GM19025 (cell line): ENCODE data around the gene NPTX1.

Source experiments
- ATAC-seq: cut with Tn5 transposase; IDR thresholded peaks from one replicate; pipeline ENCODE4 v1.9.1; 2021; ENCODE audit warnings: mild to moderate bottlenecking, low read depth, moderate library complexity; ENCODE audit not compliant: unreplicated experiment

The NPTX1 gene

DNA sequence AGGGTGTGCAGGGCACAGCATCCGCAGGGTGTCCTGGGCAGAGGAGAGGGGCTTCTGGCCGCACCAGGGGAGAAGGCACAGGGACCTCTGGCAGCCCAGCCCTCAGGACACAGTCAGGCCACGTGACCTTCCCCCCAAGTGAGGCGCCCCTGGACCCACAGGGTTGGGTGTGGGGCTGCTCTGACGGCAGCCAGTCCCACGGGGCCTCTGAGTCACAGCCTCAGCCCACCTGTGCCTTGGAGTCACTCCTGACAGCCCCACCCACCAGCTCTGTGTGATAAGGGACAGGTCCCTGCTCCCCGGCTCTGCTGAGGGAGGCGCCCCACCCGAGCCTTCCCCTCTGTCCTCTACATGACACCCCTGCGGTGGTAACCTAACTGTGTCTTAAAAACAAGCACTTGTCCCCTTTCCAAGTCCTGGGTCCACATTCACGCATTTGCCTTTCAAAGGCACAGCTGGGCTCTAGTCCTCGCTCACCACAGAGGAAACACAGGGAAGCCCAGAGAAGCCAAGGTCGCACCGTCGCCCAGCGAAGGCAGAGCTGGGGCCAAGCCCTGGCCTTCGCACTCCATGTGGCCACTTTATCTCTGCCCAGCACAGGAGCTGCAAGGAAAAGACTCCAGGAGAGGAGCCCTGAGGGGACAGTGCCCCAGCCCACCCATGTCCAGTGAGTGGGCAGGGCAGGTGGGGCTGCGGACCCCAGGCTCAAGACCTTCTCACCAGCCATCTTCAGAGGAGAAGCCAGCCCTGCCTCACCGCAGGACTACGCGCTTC lies 5.1 kb upstream of the NPTX1 start:
- ATAC-seq: no peak

DNA sequence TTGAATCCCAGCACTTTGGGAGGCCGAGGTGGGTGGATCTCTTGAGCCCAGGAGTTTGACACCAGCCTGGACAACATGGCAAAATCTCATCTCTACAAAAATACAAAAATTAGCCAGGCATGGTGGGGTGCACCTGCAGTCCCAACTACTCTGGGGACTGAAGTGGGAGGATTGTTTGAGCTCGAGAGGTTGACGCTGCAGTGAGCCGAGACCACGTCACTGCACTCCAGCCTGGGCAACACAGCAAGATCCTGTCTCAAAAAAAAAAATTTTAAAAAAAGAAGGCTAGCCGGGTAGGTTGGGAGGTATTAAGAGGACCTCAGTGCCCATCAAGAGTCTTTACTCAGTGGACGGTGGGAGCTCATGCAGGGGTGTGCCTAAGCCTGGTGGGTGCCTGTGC lies 3.8 kb upstream of the NPTX1 start:
- ATAC-seq: no peak

DNA sequence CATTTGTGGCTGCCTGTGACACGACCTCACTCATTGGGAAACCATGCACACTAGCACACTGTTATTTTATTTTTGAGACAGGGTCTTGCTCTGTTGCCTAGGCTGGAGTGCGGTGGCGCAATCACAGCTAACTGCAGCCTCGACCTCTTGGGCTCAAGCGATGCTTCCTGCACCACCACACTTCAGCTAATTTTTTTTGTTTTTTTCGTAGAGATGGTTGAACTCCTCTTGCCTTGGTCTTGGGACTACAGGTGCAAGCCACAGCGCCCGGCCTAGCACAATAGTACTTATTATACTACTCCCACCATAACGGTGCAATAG lies 2.8 kb upstream of the NPTX1 start:
- no peak for ATAC-seq

DNA sequence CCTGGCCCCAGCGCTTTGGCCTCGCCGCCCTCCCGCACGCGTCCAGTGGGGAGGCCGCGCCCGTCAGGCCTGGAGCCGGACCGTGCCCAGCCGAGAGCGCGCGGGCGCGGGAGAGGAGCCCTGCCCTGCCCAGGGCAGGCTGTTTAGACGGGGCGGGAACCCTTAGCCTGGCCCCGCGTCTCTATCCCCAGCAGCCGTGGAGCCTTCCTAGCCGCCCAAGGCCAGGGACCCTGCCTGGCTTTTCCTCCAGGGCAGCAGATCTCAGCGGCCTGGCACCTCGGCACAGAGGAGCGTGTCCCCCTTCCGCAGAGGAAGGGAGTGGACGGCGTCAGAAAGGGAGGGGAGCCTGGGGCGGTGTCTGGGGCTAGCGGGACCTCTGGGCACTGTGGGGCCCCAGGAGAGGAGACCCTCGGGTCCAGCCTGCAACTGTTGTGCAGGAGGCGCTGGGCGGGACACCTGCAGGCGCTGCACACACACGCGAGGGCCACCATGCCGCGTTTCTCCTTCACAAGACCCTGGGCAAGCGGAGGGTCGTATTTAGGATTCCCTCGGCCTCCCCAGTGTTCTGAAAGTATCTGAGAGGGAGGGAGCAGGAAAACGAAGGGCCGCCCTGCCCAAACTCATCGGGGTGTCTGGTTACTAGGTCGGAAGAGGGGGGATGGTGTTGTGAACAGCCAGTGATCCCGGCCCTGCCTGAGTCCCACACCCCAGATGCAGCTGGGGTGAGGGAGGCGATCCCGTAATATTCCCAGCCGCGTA lies 2.3 kb upstream of the NPTX1 start:
- ATAC-seq: no peak

DNA sequence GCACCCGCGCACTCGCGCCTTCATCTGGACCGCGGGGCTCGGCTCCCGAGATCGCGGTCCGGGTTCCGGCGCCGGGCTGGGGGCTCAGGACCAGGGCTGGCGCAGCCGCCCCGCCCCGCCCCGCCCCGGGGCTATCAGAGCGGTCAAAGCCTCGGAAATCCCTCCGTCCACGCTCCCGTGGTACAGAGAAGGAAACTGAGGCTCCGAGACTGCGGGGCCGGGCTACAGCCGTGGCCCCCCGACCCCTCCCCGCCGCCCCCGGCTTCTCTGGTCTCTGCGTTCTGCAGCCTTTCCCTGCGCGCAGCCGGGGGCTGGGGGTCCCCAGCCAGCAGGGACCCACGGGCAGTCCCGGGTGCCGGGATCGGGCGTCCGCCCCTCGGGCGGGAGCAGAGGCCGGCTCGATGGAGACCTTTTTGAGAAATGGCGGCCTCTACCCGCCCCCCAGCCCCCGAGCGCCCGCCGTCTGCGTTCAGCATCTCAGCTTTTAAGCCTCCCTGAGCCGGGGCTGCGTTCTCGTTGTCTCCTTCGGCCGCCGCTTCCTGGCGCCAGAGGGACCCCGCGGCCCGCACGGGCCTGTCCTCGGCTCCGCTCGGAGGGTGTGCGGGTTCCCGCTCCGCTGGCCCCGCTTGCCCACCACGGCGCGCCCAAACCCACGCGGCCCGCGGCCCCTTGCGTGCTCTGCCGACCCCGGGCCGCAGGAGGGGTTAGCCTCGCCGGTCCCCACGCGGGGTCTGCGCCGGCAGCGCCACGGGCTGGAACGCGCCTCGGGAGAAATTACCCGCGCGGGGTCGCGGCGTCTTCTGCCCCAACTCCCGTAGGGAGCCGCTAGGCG lies 1.5 kb upstream of the NPTX1 start:
- no peak for ATAC-seq

DNA sequence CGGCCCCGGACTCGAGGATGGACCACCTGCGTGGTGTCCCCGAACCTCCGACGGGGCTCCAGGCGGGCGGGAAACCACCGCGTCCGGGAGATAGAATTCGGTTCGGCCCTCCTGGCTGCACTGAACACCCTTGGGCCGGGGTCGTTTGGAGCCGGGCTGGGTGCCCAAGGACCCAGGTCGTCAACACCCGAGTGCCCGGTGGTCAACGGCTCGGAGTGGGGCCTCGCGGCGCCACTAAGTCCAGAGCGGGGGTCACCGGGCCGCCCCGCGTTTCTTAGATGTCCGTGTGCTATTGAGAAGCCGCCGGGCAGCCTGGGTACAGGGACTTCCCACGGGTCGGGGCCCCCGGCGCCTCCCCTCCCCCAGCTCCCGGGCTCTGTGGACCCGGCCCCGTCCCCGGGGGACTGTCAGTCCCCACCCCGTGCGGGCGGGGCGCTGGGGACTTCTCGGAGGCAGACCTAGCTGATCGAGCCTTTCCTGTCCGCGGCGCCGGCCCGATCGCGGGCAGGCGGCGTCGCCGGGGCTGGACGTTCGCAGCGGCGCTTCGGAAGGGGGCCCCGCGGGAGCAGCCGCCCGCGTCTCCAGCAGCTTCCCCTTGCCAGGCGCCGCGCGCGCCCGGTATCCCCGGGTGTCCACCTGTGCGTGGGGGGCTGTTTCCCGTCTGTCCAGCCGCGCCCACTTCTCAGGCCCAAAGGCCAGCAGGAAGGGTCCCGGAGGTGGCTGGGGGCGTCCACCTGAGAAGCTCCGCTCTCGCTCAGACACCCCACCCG lies 655 bp upstream of the NPTX1 start:
- no peak for ATAC-seq

DNA sequence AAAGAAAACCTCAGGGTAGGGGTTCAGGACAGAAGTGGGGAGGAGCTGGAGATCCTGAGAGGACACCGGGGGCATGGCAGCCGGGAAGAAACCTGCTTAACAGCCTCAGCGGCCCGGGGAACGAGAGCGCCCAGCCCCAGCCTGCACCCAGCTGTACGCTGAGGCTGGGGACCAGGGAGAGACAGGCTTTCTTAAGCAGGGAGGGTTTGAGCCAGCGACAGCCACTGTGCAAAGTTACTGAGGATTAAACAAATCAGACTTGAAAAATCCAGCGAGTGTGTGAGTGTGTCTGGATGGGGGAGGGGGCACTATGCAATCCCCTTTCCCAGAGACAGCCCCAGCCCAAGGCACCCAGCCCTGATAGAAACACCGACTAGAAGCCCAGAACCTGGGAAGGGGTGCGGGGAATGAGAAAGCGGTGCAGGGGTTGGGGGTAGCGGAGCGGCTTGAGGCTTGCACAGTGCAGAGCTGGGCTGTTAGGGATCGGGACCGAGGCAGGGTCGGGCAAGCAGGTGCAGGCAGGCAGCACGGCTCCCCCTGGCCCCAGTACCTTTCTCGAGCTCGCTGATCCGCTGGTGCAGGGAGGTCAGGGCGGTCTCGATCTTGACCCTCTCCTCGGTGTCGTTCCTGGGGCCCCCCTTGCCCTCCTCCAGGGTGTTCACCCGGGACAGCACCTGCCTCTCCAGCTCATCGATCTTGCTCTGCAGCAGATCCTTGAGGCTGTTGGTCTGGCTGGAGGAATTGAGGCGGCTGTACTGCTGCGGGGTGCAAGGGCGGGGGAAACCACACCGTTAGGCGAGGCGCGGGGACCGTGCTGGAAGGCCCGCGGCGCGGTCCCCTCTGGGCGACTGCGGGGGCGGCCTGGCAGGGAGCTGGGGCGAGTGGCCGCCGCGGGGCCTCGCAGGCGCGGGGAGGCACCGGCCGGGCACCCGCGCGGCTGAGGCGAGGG lies 1.2 kb downstream of the NPTX1 start:
- ATAC-seq: no peak

DNA sequence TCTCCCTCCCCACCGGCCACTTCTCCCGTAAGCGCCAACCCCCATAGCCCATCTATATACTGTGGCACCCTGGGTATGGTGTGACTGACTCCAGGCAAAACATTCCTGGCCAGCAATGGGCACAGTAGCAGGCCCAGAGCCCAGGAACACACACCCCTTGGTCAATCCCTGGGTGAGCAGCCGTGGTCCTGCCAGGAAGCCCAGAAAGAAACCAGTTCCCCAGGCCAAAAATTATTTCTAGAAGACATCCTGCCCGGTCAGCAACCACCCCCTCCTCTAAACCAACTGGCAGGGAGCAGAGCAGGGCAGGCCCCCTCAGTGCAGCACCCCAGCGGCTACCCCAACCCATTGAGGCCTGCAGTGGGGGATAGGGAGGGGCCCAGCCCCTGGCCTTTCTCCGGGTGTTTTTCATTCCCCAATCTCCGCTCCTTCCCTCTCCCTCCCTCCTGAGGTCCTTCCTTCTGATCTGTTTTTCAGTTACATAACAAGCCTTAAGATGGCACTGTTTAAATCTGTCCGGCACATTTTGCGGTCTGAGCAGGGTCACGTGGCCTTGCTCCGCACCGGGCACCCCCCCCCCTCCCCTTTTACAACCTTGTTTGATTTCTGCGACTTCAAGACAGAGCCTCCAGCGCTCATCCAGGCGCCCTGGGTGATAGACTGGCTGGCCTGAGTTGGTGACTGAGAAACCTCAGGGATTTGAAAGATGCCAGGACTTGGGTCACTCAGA lies 2.0 kb downstream of the NPTX1 start:
- ATAC-seq: no peak

DNA sequence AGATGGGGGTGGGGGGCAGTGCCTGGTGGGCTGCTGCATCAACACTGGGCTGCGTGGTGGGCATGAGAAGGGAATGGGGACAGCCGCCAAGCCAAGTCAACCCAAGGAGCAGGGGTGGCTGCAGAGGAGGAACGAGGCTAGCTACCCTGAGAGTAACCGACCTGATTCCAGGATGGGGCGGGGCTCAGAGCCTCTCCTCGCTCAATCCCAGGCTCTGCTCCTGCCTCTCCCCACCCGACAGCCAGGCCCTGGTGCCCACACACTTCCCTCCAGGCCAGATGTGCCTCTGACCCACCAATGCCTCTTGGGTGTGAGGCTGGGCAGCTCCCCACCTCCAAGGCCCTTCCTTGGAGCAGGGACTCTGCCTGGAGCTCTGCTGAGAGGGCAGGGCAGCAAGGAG lies 2.7 kb downstream of the NPTX1 start:
- no peak for ATAC-seq

DNA sequence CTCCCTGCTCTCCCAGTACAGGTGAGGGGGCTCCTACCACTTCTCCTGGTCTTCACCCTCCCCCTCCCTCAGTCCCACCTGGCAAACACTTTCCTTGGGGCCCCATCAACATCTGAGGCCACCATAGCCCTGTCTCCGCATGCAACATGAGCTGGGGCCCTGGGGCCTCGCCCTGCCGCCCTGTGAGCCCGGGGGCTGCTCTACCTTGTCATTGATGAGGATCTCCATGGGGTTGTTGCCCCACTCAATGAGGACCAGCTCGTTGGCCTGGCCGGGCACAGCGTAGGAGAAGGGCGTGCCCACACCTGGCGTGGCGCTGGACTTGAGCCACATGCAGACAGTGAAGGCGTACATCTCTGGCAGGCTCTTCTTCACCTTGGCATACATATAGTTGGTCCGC lies 3.4 kb downstream of the NPTX1 start:
- no peak for ATAC-seq

DNA sequence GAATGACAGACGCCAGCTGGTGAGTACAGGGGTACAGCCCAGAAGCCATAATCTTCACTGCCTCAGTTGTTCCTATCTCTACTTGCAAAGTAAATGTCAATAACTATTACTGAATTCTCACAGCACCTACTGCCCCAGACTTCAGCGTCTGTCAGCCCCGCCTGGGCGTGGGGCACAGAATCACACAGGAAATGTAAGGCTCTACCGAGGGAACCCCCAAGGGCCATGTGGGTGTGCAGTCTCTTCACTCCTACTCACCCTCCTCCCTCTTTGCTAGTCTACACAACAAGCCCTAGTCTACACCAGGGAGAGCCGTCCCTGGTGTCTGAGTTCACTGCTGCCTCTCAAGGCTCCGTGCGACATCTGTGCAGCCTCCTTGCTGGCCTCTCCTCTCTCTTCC lies 4.5 kb downstream of the NPTX1 start:
- ATAC-seq: no peak

DNA sequence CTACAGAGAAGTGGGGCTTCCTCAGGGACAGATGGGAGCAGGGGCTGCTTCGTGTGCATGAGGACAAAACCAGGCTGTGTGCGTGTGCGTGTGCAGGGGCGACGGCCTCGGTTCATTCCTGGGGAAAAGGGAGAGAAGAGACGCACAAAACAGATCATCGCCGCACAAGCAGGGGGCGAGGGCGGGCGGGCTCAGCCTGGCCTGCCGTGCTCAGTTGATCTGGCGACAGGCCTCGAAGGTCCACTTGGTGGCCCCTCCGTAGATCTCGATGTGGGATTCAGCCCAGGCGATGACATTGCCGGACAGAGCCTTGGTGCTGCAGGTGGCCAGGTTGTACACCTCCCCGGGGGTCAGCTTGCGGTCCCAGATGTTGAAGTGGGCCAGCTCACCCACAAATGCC lies 5.8 kb downstream of the NPTX1 start:
- no peak for ATAC-seq

DNA sequence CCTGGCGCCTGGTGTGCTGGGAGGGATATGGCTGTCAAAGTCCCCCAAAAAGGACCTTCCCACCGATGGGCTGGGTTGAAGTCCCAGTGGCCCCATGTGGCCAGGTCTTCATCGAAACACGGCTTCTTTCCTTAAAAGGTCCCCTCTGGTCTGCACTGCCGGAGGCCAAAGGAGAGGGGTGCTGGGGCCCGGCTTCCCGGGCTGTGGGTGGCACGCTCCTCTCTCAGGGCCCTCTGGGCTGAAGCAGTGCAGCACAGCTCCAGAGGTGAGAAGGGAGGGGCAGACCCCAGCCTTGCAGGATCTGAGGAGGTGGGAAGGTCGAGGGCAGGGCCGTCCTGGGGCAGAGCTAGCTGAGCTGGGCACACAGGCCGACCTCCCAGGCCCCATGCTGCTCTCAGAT lies 6.7 kb downstream of the NPTX1 start:
- ATAC-seq: no peak

DNA sequence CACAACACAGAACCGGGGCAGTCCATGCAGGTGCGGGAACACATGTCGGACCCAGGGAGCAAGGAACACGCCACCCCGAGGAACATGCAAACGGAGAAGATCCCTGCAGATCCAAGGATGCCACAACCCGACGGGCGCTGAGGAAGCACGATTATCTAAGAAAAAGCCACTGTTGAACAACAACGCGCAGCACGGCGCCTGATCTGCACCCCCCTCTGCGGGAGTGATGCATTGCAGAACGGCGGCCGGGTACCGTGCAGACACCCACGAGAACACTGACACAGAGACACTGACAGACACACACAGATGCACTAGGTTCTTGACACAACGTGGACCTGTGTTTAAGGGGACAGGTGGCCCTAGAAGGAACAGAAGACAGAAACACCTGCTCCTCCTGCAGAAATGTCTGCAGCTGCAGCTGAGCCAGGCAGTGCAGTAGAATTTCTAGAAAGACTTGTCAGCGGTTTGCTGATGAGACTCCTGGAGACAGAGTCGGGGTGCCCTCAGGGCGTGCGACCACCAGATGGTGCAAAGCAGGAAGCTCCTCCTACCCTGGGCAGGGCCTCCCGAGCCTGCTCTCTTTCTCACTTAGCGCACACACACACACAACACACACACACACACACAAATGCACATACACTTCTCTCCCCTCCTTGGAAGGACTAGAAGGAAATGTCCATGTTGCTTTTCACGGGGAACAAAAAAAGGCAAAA lies 7.5 kb downstream of the NPTX1 start:
- ATAC-seq: no peak

DNA sequence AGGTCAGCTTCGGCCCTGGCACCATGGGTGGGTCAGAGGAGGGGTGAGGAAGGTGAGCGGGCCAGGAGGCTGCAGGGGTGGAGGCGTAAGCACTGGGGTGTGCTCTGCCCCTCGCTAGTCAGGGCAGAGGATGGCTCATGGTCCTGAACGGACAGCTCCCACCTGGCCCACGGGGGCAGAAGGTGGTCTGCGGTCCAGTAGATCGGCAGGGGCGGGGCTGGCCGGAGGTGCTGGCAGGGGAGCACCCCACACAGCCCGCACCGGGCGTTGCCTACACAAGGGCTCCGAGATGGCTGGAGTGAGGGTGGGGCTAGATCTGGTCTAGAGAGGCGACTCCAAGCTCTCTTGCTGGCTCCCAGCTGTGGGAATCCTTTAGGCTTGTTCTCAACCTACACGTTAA lies 8.2 kb downstream of the NPTX1 start:
- no peak for ATAC-seq

DNA sequence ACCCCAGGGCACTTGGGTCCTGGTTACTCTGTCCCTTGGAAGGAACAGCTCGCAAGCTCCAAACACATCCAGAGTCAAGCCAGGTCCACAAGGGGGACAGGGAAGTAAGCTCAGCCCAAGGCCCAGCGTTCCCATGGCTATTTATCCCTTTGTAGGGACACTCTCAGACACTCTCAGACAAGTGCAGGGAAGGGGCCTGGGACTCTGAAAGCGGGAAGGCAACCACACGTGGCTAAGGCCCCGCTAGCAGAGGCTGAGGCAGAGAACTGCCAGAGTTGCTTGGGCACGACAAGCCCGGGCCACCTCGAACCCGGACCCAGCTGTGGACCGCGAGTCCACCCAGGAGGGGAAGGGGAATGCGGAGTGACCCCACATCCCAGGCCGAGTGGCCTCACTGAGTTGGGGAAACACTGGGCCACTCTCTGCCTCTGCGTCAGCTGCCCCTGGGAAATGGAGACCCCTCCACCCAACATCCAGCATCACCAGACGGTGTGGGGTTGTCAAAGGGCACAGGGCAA lies 10.2 kb downstream of the NPTX1 start:
- no peak for ATAC-seq

DNA sequence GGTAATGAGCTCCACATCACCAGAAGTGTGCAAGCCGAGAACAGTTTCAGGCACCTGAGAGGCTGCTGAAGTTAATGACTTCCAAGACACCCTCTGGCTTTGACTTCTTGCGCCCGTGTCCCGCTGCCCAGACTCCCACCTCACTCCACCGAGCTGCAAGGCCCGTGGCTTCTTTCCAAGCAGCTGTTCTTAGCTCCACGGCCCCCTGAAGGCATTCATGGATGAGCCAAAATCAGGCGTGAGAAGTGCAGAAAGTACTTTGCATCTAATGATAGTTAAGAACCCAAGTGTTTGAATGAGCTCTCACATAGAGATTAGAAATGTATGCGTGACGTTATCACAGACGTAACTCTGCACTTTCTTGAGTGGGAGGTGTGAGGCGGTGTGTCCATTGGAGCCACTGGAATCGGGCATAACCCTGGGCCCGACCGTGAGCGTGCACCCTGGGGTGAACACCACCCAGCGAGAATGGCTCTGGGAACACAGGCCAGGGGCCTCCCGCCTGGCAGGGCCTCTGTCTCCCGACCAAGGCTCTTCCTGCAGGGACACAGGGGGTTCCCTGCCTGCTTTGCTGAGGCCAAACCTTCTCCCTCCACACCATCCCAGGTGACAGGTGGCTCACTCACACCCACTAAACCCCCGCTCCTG lies 11.0 kb downstream of the NPTX1 start:
- ATAC-seq: no peak

DNA sequence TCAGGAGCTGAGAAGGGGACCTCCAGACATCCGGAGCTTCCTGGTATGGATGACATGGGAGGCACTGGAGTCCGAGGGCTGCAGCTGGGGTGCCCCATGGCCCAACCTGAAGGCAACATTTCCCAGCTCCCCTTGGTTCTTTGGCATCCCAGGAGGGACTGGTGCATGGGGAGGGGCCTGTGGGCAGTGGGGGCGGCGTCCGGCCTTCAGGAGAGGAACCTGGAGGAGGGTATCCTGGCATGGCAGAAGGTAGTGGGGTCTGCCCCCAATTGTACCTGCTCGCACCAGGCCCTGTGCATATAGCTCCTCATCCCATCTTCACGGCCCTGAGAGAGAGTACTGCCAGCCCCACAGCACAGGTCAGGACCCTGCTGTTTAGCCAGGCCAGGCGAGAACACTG lies 11.9 kb downstream of the NPTX1 start:
- ATAC-seq: no peak
